Testis (tissue), 2 donors: ENCODE data around the gene ZNF765.

ENCODE experiments used
- CTCF ChIP-seq, 3 experiments: fragments of 450-650 bp in 2 of 3; fragments of 200-600 bp in 1 of 3; sonication (generic) in 1 of 3; IDR thresholded peaks; one replicate each; pipeline ENCODE4 v1.5.1; 2016 to 2019; ENCODE audit warnings: antibody characterized with exemption in 3 of 3, mild to moderate bottlenecking in 2 of 3, moderate library complexity in 1 of 3
- POLR2A ChIP-seq: fragments of 450-650 bp; IDR thresholded peaks from one replicate; pipeline ENCODE4 v1.6.1; 2017; ENCODE audit warnings: antibody characterized with exemption, mild to moderate bottlenecking, moderate library complexity

- TF ChIP-seq CTCF (IDR thresholded peaks at IDR 0.05) (no peak), POLR2A (no peak)
Measured at GRCh38 chr19:53455828-53456227, 60.9 kb downstream of the ZNF765 start.
